ENCODE measurements around the gene ZNF80.

DNA sequence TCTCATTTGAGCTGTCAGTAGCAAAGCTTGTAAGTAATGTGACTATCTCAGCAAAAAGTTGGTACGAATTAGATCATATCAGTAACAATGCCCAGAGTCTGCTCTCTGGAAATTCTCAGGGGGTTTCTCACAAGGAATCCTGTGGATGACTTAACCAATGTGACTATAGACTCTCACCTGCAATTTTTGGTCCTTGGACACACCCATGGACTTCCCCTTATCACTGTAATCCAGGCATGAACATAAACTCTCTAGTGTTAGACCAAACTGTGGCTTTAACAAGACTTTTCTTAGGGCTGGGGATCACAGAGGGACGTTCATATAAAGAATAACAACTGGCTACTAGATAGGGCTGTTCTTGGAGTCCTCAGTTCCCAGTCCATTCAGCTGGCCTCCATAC is 3.9 kb upstream of the ZNF80 start:
- no peak for TF ChIP-seq ZNF274 (IDR thresholded peaks at IDR 0.05; ENCODE audit: low read depth, low read length)
- TF ChIP-seq YY1 (IDR thresholded peaks at IDR 0.05; ENCODE audit: insufficient read depth, insufficient read length), result no peak
- TF ChIP-seq SUZ12 (IDR thresholded peaks at IDR 0.05; ENCODE audit: extremely low read depth, insufficient read depth, insufficient read length), result no peak

All from NT2/D1 (cell line).